ENCODE results near the gene PHTF1. TPM values are rescaled to one million over a fixed set of nuclear protein-coding genes. Genes with fewer than 3 reads are reported as not detected.

PHTF1 gene
- total RNA-seq, 1 donor from 2014 or later, result 27.1 TPM

- H3K27me3 Mint-ChIP-seq, result no peaks in the 10 kb centered on the region
- no peaks in the 10 kb centered on the region for H3K9me3 Mint-ChIP-seq
- H3K4me1 Mint-ChIP-seq (ENCODE audit: unreplicated experiment), result peaks cover 25% of the 10 kb centered on the region
- TF ChIP-seq CTCF (conservative IDR thresholded peaks at IDR 0.05), result no peak
- H3K4me3 Mint-ChIP-seq, result no peak overlapping the region
- peaks cover 11% of the 10 kb centered on the region for H3K36me3 Mint-ChIP-seq
- no peak for DNase-seq (ENCODE audit: extremely low spot score, unreplicated experiment)
- no peak overlapping the region for H3K27ac Mint-ChIP-seq
Observed at GRCh38 chr1:113654883-113655282, 104.4 kb downstream of the PHTF1 start.

- H3K4me3 Mint-ChIP-seq, result no peak overlapping the region
- H3K27me3 Mint-ChIP-seq, result no peaks in the 10 kb centered on the region
Observed at GRCh38 chr1:113653741-113654140, 105.5 kb downstream of the PHTF1 start.

GRCh38 chr1:113652771-113653170 is 106.5 kb downstream of the PHTF1 start:
- Mint-ChIP-seq H3K4me1 (ENCODE audit: unreplicated experiment) (peaks cover 10% of the 10 kb centered on the region), H3K27me3 (no peaks in the 10 kb centered on the region), H3K27ac (no peak overlapping the region), H3K9me3 (no peaks in the 10 kb centered on the region), H3K4me3 (no peak overlapping the region), H3K36me3 (peaks cover 5% of the 10 kb centered on the region)
- no peak for TF ChIP-seq CTCF (conservative IDR thresholded peaks at IDR 0.05)
- DNase-seq (ENCODE audit: extremely low spot score, unreplicated experiment), result no peak

More at GRCh38 chr1:113653741-113654140, 105.5 kb downstream of the PHTF1 start:
- DNase-seq (ENCODE audit: extremely low spot score, unreplicated experiment), result no peak
- H3K27ac Mint-ChIP-seq, result no peak overlapping the region
- peaks cover 5% of the 10 kb centered on the region for H3K36me3 Mint-ChIP-seq
- peaks cover 14% of the 10 kb centered on the region for H3K4me1 Mint-ChIP-seq (ENCODE audit: unreplicated experiment)
- no peaks in the 10 kb centered on the region for H3K9me3 Mint-ChIP-seq
- no peak for TF ChIP-seq CTCF (conservative IDR thresholded peaks at IDR 0.05)

GRCh38 chr1:113648478-113648877 is 110.8 kb downstream of the PHTF1 start:
- H3K4me1 Mint-ChIP-seq (ENCODE audit: unreplicated experiment), result no peaks in the 10 kb centered on the region
- no peak for DNase-seq (ENCODE audit: extremely low spot score, unreplicated experiment)
- no peak for TF ChIP-seq CTCF (conservative IDR thresholded peaks at IDR 0.05)
- H3K27ac Mint-ChIP-seq, result no peak overlapping the region
- peaks cover 14% of the 10 kb centered on the region for H3K36me3 Mint-ChIP-seq
- no peak overlapping the region for H3K4me3 Mint-ChIP-seq
- H3K9me3 Mint-ChIP-seq, result no peaks in the 10 kb centered on the region
- no peaks in the 10 kb centered on the region for H3K27me3 Mint-ChIP-seq

GRCh38 chr1:113647164-113647563 is 112.1 kb downstream of the PHTF1 start:
- Mint-ChIP-seq H3K9me3 (no peaks in the 10 kb centered on the region), H3K4me1 (ENCODE audit: unreplicated experiment) (no peaks in the 10 kb centered on the region), H3K4me3 (no peak overlapping the region), H3K27ac (no peak overlapping the region), H3K27me3 (no peaks in the 10 kb centered on the region), H3K36me3 (peaks cover 18% of the 10 kb centered on the region)
- no peak for DNase-seq (ENCODE audit: extremely low spot score, unreplicated experiment)
- TF ChIP-seq CTCF (conservative IDR thresholded peaks at IDR 0.05), result no peak

Other genes starting within 250 kb of the PHTF1 start
- gene RSBN1, start 53.0 kb upstream of the PHTF1 start, total RNA-seq (ENCODE audit: low replicate concordance), result 18.8 and 21.2 TPM in 2 replicates
- gene PTPN22, start 112.2 kb upstream of the PHTF1 start, total RNA-seq (ENCODE audit: low replicate concordance), result not detected in 2 replicates
- gene BCL2L15, start 128.1 kb upstream of the PHTF1 start, total RNA-seq (ENCODE audit: low replicate concordance), result 1.2 TPM in 2 replicates
- gene AP4B1, start 145.3 kb upstream of the PHTF1 start, total RNA-seq (ENCODE audit: low replicate concordance), result 13.5 and 22.4 TPM in 2 replicates
- 5.7 and 16.0 TPM in 2 replicates for gene DCLRE1B, start 145.8 kb upstream of the PHTF1 start, total RNA-seq (ENCODE audit: low replicate concordance)
- 49.9 and 62.0 TPM in 2 replicates for gene HIPK1, start 169.8 kb upstream of the PHTF1 start, total RNA-seq (ENCODE audit: low replicate concordance)
- 7.5 and 30.5 TPM in 2 replicates for gene OLFML3, start 220.0 kb upstream of the PHTF1 start, total RNA-seq (ENCODE audit: low replicate concordance)

Data from type B pancreatic cell (in vitro differentiated cells).